HG02870 (cell line): ENCODE results near the gene MCRIP2.

Experiments used
- ATAC-seq: cut with Tn5 transposase; IDR thresholded peaks from one replicate; pipeline ENCODE4 v1.9.1; 2021; ENCODE audit warnings: mild to moderate bottlenecking, moderate library complexity; ENCODE audit not compliant: unreplicated experiment

MCRIP2 gene

DNA sequence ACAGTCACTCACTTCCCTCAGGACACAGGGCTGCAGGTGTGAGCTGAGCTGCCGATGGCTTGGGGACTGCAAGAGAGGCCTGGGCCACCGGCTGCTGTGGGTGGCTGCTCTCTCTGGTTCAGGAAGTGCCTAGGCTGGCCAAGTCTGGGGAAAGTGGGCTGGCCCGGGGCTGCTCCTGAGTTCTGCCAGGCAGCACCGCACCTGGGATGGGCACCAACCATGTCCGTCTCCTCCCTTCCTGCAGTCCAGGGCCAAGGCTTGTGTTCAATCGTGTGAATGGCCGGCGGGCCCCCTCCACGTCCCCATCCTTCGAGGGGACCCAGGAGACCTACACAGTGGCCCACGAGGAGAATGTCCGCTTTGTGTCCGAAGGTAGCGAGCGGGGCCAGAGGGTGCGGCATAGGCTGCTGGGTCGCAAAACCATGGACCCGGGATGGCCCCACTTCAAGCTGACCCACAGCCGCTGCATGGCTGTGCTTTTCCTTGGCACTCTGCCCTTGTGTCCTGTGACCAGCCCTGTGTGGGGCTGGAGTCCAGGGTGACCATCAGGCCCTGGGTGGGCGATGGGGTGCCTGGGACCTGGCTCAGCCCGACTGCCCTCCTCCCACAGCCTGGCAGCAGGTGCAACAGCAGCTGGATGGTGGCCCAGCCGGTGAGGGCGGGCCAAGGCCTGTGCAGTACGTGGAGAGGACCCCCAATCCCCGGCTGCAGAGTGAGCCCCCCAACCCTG is 5.7 kb downstream of the MCRIP2 start:
- ATAC-seq, result no peak

DNA sequence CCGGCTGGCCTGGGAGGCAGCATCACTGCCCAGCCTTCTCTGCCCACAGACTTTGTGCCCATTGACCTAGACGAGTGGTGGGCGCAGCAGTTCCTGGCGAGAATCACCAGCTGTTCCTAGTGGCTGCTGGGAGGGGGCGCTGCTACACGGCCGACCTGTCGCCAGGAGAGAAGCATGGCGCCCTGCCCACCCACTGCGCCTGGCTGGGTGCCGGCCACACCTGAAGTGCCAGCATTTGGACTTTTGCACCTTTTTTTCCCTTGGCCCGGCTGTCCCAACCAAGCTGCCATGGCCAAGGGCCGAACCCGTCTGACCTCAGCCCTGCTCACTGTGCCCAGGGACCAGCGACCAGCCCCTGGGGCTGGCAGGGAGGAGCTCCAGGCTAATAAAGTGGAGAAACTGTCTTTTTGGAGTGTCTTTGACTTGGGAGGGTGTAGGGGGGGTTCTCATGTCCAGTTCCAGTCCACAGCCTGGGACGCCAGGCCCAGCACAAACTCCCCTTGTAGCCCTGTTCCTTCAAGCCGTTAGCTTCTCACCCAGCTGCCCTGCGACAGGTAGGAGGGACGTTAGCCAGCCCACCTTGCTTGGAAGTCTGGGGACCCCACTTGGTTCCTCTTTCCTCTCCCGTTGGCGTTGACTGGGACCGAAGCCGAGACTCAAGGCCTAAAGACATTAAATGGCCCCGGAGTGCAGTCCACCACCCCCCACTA is 6.6 kb downstream of the MCRIP2 start:
- ATAC-seq, result no peak

DNA sequence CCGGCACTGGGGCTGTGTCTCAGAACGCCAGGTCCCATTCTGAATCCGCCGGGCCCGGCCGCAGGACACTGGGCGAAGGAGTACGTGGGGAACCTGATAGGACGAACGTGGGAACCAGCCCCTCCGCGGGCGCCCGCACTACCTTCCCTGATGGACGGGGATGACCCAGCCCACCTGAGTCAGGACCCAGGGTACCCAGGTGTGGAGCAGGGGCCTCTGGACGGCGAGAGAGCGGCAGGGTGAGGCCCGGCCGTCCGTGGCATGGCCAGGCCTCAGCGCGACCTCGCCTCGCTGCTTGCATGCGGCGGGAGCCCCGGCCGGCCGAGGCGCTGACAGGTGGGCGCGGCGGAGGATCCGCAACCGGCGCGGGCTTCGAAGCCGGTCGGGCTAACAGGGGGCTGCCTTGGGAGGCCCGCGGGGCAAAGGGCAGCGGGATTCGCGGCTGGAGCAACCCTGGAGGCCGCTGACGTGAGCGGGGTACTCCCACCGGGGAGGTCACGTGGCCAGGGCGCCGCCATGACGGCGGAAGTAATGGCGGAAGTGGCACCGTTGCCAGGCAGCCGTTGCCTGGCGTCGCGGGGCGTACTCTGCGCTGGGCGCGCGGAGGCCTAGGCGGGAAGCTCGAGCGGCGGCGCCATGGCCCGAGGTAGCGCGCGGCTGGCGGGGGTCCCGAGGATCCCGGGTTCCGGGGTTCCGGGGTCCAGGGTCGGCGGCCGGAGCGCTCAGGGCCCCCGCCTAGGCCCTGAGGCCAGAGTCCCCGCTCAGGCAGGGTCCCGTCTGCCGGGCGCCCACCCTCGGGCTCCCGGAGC is 7.4 kb downstream of the MCRIP2 start, which contains the start of gene WDR90:
Gene WDR90, plus strand, starts transcription at position 585 of the 809 bp plus-strand sequence. Its CDS starts 52 bp downstream, at position 637.
- ATAC-seq, result peak; percentile 80

DNA sequence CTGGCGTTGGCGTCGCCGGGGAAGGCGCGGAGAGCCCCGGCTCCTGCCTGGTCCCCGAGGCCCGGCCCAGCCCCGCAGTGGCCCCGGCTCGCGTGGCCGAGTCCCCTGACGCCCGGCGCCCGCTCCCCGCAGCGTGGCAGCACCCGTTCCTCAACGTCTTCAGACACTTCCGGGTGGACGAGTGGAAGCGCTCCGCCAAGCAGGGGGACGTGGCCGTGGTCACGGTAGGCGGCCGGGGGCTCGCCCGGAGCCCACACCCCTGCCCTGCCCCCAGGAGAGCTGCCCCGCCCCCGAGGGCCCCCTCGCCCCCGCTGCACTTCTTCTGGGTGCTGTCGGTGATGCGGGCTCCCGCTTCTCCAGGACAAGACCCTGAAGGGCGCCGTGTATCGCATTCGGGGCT is 8.0 kb downstream of the MCRIP2 start:
- no peak for ATAC-seq

DNA sequence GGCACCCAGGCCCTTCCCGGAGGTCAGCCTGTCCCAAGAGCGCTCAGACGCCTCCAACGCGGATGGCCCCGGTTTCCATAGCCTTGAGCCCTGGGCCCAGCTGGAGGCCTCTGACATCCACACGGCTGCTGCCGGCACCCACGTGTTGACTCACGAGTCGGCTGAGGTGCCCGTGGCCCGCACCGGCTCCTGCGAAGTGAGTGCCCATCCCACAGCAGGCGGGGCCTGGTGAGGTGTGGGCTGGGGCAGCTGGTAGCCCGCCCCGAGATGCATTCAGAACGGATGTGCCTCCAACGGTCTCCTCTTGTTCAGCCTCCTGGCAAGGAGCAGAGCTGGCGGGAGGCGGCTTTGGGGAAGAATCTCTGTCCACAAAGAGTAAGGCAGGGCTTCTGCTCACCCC is 10.2 kb downstream of the MCRIP2 start:
- no peak for ATAC-seq

DNA sequence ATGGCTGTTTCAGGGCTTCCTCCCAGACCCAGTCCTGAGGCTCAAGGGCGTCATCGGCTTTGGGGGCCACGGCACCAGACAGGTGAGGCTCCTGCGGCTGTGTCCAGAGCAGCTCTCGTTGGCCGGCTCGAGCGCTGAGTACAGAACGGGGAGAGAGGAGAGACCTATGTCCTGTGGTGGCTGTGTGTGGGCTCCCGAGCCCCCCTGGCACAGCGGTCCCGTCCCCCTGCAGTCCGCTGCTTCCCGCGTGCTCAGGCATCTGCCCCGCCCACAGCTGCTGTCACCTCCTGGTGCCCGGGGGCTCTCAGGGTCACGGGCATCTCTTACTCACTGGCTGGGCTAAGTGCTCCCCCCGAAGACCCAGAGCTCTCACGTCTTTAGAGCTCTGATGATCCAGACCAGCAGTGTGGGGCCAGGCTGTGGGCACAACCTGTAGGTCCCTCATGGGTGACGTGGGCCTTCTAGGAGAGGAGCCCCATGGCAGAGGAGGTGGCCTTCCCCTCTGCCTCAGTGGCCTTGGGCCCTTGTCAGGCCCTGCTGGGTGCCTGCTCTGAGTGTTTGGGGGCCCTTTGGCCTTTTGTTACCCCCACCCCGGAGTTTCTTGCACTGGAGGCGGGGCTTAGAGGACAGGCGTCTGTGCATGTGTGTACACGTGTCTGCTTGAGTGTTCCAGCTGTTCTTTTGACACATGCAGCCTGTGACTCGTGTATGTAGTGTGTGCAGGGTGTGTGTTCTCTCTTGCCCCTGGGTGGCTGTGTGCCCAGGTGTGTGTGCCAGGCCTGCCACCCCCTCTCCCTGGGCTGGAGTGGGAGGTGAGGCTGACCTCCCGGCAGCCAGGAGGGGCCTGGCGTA is 11.1 kb downstream of the MCRIP2 start:
- ATAC-seq, result no peak

DNA sequence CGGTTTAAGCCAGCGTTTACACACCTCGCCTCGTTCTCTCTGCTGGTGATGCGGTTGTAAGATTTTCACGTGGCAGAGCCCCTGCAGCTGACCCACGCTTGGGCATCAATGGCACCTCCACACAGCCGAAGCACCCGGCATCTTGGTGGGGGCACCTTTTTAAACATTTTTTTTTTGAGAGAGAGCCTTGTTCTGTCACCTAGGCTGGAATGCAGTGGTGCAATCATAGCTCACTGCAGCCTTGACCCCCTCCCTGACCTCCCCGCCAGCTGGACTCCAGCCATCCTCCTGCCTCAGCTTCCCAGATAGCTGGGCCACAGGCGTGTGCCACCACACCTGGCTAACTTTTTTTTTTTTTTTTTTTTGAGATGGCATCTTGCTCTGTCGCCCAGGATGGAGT is 12.4 kb downstream of the MCRIP2 start:
- no peak for ATAC-seq

DNA sequence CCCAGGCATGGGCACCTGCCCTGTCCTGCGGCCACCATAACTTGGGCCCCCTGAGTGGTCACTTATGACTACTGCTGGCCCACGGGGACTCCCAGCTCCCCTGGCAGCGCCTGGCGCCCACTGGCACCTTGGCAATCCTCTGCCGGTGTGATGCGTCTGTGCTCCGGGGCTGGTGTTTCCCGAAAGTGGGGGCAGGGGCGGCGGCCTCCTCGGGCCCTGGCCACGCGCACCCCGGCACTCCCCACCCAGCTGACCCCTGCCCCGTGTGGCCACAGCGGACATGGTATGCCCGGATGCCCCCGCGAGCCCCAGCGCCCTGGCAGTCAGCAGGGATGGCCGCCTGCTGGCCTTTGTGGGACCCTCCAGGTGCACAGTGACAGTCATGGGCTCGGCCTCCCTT is 15.9 kb downstream of the MCRIP2 start:
- ATAC-seq, result no peak

DNA sequence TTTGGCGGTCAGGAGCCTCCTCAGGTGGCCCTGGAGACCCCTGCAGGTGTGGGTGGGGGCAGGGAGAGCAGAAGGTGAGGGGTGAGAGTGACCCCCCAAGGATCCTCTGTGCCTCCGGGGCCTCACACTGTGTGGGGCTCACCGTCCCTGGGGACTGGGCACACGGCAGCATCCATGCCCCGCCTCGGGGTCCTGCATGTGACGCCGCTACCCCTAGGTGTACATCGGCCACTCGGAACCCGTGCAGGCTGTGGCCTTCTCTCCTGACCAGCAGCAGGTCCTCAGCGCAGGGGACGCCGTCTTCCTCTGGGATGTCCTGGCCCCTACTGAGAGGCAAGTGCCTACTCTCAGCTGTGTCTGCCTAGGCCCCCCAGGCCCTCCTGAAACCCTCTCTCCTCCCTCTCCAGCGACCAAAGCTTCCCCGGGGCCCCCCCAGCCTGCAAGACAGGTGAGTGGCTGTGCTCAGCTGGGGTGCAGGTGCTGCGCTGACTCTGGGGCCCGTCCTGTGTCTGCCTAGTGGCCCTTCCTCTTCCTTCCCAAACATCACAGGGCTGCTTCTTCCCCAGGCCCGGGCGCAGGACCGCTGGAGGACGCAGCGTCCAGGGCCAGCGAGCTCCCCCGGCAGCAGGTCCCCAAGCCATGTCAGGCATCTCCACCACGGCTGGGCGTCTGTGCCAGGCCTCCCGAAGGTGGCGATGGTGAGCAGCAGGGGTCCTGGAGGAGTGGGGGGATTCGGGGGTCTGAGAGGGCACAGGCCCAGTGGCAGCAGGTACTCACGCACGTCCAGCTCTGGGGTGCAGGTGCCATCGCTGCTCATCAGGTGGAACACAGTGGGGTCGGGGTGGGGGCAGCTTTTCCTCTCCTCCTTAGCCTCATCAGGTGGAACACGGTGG is 17.3 kb downstream of the MCRIP2 start:
- ATAC-seq, result no peak

DNA sequence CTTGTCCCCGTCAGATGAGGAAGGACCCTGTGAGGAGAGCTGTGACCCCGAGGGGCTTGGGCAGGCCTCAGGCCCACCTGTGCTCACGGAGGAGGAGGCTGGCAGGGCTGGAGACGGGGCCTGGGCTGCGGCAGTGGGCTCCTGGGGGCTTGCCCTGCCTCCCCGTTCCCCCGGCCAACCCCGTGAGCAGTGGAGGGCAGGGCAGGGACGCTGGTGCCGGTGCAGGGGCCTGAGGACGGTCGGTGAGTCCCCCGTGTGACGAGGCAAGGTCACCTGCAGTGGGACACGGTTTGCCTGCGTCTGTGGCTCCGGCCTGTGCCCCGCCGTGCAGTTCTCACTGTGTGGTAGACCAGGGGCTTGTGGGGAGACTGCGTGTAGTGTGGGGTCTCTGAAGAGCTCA is 18.0 kb downstream of the MCRIP2 start:
- ATAC-seq, result no peak

DNA sequence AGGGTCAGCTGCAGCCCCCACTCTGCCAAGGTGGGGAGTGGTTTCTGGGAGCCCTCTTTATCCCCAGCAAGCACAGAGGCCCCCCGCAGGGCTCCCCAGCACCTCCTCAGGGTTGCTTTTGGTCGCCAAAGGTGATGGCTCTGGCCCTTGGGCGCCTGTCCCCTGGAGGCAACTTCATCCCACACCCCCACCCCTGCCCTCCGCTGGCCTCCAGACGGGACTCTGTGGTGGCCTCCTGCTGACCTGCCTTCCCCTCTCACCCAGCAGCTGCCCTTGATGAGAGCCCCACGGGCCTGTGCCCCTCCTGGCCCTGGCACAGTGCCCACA is 18.5 kb downstream of the MCRIP2 start:
- no peak for ATAC-seq

DNA sequence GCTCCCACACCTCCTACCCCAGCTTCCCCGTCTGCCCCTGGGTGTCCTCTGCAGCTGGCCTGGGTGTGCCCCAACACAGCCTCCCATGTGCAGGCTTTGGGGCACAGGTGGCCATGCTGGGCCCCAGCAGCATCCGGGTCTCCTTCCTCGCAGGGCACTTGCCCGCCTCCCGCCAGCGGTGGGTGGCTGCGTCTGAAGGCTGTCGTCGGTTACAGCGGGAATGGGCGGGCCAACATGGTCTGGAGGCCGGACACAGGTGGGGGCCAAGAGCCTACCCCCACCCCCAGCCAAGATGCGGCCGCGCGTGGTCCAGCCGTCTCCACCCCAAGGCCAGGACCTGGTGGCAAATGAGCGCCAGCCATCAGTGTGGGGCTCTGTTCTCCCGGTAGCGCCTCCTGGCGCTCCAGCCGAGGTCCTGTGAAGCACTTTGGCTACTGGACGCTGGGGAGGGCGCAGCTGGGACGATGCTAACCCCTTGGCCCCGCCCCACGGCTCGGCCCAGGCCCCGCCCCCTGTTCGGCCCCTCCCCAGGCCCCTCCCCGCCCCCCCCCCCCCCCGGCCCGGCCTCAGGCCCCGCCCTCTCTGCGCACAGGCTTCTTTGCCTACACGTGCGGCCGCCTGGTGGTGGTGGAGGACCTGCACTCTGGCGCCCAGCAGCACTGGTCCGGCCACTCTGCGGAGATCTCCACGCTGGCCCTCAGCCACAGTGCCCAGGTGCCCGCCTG is 19.0 kb downstream of the MCRIP2 start:
- ATAC-seq, result peak; percentile 43

DNA sequence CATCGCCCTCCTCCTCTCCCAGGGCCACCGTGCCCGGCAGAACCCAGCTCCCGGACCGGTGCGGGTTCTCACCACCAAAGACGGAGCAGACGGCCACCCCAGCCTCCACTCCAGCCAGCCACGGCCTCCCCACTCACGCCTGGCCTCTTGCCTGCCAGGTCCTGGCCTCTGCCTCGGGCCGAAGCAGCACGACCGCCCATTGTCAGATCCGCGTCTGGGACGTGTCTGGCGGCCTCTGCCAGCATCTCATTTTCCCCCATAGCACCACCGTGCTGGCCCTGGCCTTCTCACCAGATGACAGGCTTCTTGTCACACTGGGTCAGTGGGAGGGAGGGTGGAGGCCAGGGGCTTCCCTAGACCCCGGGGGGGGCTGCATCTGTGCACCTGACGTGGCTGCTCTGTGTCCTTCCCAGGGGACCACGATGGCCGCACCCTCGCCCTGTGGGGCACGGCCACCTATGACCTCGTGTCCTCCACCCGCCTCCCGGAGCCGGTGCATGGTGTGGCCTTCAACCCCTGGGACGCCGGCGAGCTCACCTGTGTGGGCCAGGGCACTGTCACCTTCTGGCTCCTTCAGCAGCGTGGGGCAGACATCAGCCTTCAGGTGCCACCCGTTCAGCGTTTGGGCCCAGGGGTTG is 19.7 kb downstream of the MCRIP2 start:
- no peak for ATAC-seq

DNA sequence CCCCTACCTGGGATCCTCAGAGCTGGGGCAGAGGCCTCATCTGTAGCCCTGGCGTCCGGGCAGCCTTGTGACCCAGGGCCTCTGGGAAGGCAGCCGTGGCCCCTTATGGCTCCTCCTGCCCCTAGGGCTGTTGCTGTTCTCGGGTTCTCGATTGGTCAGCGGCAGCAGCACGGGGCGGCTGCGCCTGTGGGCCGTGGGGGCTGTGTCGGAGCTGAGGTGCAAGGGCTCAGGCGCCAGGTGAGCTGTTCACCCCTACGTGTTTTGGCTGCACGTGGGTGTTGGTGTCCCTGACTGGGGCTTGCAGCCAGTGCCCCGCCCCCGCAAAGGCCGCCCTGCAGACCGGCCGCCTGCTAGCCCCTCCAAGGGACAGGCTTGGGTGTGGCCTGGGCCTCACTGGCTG is 20.5 kb downstream of the MCRIP2 start:
- no peak for ATAC-seq

DNA sequence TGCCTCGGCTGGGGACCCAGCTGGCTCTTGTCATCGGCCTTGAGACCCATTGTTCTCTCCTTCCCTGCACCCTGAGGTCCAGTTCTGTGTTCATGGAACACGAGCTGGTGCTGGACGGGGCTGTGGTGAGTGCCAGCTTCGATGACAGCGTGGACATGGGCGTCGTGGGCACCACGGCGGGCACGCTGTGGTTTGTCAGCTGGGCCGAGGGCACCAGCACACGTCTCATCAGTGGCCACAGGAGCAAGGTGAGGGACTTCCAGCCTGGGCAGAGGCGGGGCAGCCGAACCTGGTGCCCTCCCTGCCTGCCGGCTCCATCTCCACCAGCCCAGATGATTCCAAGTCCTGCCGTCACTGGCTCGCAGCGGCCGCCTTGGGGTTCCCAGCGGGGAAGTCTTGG is 21.0 kb downstream of the MCRIP2 start:
- no peak for ATAC-seq

DNA sequence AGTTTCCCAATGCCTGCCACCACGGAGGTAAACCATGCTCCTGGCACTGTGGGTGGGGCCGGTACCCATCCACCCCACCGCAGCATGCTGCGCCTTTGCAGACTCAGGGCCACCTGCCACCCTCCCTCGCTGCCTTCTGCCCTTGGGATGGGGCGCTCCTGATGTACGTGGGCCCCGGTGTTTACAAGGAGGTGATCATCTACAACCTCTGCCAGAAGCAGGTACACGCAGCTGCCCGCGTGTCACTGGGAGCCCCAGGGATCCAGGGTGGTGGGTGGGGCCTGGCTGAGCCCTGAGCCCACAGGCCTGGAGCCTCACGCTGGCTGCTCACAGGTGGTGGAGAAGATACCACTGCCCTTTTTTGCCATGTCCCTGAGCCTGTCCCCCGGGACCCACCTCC is 24.9 kb downstream of the MCRIP2 start:
- ATAC-seq, result no peak

DNA sequence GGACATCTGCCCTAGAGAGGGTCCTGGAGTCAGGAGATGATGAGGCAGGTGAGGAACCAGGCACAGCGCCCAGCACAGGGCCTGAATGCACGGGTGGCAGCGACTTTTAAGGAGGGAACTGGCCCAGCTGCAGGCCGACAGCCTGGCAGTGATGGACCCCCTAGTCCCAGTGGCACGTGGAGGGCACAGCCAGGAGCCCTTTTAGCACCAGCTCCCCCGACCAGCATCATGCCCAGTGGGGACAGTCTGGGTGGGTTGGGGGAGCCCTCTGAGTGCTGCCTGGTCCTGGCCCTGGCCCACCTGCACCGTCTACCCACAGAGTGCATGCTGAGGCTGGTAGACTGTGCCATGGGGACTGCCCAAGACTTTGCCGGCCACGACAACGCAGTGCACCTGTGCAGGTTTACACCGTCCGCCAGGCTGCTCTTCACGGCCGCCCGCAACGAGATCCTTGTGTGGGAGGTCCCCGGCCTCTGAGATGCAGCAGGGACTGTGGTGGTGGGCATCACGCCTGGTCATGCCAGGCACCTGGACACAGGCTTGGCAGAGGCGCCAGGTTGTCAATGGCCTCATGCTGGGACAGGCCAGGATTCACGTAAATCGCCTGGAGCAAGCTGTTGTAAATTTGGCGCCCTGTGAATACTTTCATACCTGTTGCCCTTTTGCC is 25.6 kb downstream of the MCRIP2 start:
- ATAC-seq, result no peak

DNA sequence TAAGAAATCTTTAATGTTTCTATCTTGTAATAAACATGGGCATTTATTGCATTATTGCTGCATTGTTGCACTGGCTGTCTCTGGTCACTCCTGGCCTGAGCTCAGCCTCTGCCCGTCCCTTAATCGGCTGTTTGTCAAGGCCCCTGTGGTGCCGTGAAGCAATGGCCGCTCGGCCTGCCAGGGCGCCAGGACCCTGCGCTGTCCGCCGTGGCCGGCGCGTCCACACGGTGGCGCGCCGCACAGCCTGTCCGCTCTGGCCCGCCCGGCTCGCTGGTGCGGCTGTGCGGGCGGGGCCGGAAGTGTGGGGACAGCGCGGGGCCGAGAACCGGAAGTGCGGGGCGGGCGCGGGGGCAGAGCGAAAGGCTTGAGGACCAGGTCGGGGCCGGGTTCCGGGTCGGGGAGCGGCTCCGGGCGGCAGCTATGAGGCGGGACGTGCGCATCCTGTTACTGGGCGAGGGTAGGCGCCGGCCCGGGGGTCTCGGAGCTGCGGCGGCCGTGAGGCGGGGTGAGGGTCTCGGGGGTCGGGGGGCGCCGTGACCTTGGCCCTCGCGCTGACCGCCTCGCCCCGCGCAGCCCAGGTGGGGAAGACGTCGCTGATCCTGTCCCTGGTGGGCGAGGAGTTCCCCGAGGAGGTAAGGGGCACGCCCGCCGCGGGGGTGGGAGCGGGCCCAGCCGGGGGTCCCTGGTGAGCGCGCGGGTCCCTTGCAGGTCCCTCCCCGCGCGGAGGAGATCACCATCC is 26.3 kb downstream of the MCRIP2 start, which contains the start of gene RHOT2:
Gene RHOT2, plus strand, starts transcription at position 353 of the 739 bp plus-strand sequence. Its CDS starts 68 bp downstream, at position 421.
- peak; percentile 77 for ATAC-seq
